ENCODE data around the gene RNF113B.

RNF113B gene

GRCh38 chr13:98176777-98177608 is at the start of gene RNF113B:
Gene RNF113B (minus strand): TSS chr13:98177269. CDS start chr13:98177236, 33 bp downstream.
- FAIRE-seq = no peak
- no peak for DNase-seq (ENCODE audit: low spot score)

- DNase-seq (ENCODE audit: low spot score) = no peak
- FAIRE-seq = no peak
Measured at GRCh38 chr13:98226496-98226895, 49.4 kb upstream of the RNF113B start.

- FAIRE-seq (no peak), DNase-seq (ENCODE audit: low spot score) (no peak)
Measured at GRCh38 chr13:98225036-98225940, 48.2 kb upstream of the RNF113B start.

GRCh38 chr13:98224557-98224956 is 47.5 kb upstream of the RNF113B start:
- no peak for DNase-seq (ENCODE audit: low spot score)
- no peak for FAIRE-seq

GRCh38 chr13:98223741-98224140 is 46.7 kb upstream of the RNF113B start:
- DNase-seq (ENCODE audit: low spot score) = no peak
- FAIRE-seq = no peak

- DNase-seq (ENCODE audit: low spot score) (no peak), FAIRE-seq (no peak)
Measured at GRCh38 chr13:98222816-98223215, 45.7 kb upstream of the RNF113B start.

- FAIRE-seq = no peak
- no peak for DNase-seq (ENCODE audit: low spot score)
Measured at GRCh38 chr13:98222081-98222554, 45.0 kb upstream of the RNF113B start.

GRCh38 chr13:98221234-98221633 is 44.2 kb upstream of the RNF113B start:
- DNase-seq (ENCODE audit: low spot score) = no peak
- no peak for FAIRE-seq

- FAIRE-seq (no peak), DNase-seq (ENCODE audit: low spot score) (no peak)
Measured at GRCh38 chr13:98220271-98220791, 43.3 kb upstream of the RNF113B start.

- FAIRE-seq = no peak
- DNase-seq (ENCODE audit: low spot score) = no peak
Measured at GRCh38 chr13:98219685-98220084, 42.6 kb upstream of the RNF113B start.

- DNase-seq (ENCODE audit: low spot score) = no peak
- no peak for FAIRE-seq
Measured at GRCh38 chr13:98217597-98217996, 40.5 kb upstream of the RNF113B start.

GRCh38 chr13:98216711-98217285 is 39.7 kb upstream of the RNF113B start:
- DNase-seq (ENCODE audit: low spot score) (no peak), FAIRE-seq (no peak)

- no peak for FAIRE-seq
- peak; percentile 10 for DNase-seq (ENCODE audit: low spot score)
Measured at GRCh38 chr13:98216135-98216565, 39.1 kb upstream of the RNF113B start.

GRCh38 chr13:98215508-98215907 is 38.4 kb upstream of the RNF113B start:
- no peak for DNase-seq (ENCODE audit: low spot score)
- no peak for FAIRE-seq

GRCh38 chr13:98214707-98215106 is 37.6 kb upstream of the RNF113B start:
- FAIRE-seq (no peak), DNase-seq (ENCODE audit: low spot score) (no peak)

- no peak for DNase-seq (ENCODE audit: low spot score)
Measured at GRCh38 chr13:98214008-98214643, 37.1 kb upstream of the RNF113B start.

GRCh38 chr13:98213354-98213753 is 36.3 kb upstream of the RNF113B start:
- DNase-seq (ENCODE audit: low spot score) (no peak), FAIRE-seq (no peak)

More at GRCh38 chr13:98214008-98214643, 37.1 kb upstream of the RNF113B start:
- no peak for FAIRE-seq

- FAIRE-seq (no peak), DNase-seq (ENCODE audit: low spot score) (no peak)
Measured at GRCh38 chr13:98212763-98213162, 35.7 kb upstream of the RNF113B start.

- no peak for DNase-seq (ENCODE audit: low spot score)
- FAIRE-seq = no peak
Measured at GRCh38 chr13:98208606-98209005, 31.5 kb upstream of the RNF113B start.

GRCh38 chr13:98207416-98207815 is 30.3 kb upstream of the RNF113B start:
- peak; percentile 7 for DNase-seq (ENCODE audit: low spot score)
- FAIRE-seq = no peak

- no peak for DNase-seq (ENCODE audit: low spot score)
- FAIRE-seq = no peak
Measured at GRCh38 chr13:98206946-98207345, 29.9 kb upstream of the RNF113B start.

All from urothelium cell line (cell line).